Stimulated activated CD4-positive, alpha-beta T cell treated with anti-CD3 and anti-CD28 coated beads, Interleukin-15, amount 100 ng/mL, for 24 hours (primary cell): ENCODE data around the gene FIBCD1.

ENCODE experiments used
- DNase-seq: peaks from one replicate; pipeline ENCODE4 v3.0.0-alpha.2; 2020

FIBCD1 gene

DNA sequence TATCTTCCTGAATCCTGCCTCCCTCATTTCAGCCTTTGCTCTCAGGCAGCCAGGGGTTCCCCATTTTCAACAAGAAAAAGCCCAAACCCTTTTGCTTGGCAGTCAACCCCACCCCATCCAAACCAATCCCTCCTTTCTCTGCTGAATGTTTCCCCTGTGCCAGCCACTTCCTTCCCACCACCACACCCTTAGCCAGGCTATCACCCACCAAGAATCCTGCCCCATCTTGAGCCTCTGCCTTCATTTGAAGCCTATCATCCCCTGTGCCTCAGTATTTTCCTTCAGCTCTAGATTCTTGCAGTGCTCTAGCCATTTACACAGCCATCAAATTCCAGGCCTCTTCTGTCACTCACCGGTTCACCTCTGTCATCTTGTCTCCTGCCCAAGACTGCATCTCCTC, 15.3 kb upstream of the FIBCD1 start:
- DNase-seq = no peak

DNA sequence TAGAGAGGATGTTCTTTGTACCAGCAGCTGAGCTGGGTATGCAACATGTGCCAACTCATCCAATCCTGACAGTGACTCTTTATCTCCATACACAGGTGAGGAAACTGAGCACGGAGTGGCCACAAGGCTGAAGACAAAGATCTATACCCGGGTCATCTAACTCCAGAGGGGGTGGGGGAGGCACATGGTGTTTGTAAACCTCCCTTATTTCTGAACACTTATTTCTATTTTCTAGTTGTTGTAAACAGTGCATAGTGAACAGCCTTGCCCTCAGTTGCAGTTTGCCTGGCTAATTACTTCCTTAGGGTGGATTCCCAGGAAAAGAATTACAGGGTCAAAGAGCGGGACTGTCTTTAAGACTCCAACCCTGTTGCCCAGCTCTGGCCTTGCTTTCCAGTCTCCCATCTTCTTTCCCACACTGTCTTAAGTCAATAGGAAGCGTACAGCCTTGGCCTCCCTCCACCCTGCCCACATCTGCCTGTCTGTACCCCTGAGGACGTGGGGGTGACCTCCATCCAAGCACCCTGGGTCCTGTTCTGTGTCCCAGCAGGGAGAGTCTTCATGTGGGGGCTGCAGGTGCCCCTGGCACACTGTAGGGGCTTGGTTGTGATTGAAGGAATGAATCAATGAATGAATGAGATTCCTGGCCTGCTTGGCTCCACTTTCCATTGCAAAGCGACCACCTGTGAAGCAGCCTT, 13.2 kb upstream of the FIBCD1 start:
- DNase-seq = no peak

DNA sequence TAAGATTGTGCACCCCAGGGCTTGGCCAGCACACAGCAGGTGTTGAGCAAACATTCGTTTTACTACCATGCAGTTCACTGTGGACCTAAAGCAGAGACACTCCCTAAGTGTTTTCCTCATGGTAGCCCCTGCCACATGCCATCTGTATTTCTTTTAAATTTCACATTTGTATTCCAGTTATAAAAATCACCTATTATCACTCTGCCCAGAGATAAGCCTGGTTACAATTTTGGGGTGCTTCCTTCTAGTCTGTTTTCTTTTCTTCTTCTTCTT, 10.9 kb upstream of the FIBCD1 start:
- DNase-seq = no peak

DNA sequence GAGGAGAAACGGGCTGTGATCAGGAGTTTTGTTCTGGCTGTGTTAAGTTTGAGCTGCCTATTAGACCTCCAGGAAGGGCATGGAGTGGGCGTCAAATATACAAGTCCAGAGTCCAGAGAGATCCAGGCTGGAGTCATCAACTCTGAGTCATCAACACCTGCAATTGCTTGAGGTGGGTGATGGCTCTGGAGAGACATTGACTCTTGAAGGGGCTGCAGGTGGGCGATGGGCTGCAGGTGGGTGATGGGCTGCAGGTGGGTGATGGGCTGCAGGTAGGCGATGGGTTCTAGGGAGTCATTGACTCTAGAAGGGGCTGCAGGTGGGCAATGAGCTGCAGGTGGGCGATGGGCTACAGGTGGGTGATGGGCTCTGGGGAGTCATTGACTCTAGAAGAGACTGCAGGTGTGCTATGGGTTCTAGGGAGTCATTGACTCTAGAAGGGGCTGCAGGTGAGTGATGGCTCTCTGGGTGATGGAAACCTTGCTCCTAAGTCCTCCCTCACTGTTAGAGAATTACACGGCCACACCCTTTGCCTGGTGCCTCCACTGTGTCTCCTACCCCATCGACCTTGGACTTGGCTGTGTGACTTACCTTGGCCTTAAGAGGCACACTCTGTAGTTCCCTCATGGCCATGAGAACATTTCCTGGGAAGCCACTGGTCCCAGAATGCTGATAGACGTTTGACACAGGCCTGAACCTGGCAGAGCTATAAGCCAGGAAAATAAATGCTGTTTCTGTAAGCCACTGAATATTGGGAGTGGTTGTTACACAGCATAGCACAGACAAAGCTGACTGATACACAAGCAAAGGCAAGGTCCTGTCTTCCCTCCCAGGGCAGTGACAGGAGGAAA, 10.4 kb upstream of the FIBCD1 start:
- DNase-seq = no peak

DNA sequence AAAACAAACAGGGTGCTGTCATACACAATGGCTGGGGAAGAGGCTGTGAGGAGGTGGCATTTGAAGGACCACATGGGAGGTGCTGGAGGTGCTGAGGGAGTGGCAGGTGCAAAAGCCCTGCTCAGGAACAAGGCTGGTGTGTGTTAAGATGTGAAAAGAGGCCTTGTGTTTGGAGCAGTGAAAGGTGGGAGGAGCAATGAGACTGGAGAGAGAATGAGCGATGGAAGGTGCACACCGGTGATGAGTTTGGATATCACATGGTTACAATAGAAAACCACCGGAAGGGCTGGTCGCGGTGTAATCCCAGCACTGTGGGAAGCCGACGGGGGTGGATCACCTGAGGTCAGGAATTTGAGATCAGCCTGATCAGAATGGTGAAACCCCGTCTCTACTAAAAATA, 9.2 kb upstream of the FIBCD1 start:
- DNase-seq = no peak

DNA sequence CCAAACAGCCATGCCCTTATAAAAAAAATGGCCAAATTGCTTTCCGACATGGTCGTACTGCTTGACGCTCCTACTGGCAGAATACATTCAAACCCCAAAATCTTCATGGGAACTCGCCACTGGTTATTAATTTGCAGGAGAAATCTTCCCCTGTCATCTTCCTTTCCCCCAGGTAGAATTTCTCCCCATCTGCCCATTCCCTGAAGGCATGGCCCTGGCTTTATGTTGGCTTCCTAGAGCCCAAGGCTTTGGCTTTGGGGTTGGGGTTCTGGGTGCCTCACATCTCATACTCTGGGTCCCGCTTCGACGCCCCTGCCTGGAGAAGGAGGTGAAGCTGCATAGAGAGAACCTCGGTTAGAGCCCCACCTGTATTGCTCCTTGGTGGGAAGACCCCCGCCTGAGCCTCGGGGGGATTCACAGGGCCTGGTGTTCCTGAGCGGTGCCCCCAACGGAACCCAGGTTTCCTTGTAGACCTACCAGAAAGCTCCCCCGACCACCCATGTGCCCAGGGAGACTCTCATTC, 8.6 kb upstream of the FIBCD1 start:
- DNase-seq = no peak

DNA sequence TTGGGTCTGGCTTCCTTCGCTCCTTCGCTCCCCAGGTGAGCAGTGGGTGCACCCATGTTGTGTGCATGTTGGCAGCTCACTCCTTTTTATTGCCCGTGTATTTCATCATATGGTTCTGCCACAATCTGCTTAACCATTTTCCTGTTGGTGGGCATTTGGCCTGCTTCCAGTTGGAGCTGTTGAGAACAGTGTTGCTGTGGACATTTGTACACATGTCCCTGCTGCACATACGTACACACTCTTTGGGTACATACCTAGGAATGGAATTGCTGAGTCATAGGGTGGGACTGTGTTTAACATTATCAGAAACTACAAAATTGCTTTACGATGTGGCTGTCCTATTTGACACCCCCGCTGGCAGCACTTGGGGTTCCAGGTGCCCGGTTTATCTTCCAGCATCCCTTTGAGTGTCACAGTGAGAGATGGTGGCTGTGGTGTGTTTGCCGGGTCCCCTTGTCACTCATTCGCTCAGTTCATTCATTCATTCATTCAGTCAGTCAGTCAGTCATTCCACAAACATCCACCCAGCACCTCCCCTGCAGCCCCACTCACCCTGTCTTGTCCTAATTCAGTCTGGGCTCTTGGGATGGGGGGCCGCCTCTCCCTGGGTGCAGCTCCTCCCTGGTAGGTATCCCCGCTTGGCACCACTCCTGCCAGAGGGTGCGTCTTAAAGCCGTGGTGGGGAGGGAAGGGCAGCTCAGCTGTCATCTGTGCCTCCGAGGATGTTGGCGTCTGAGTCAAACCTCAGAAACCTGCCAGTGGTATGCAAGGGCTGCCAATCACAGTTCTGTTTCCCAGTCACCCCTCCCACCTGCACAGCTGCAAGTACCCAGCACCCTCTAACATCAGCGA, 7.9 kb upstream of the FIBCD1 start:
- no peak for DNase-seq

DNA sequence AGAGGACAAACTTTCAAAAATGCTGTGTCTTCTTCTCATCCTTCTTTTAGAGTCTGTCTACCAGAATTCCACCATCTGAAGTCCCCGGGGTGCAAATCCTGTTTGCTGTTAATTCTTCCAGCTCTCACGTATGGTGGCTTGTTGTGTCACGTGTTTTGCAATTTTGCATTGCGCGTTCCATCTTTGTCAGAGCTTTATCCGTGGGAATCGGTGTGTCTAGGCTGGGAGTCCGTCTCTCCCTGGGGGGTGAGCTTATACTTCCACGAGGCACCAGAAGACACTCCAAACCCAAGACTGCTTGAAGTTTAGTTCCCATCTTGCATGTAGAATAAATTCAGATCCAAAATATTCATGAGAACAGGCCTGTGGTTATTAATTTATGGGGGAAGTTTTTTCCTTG, 6.1 kb upstream of the FIBCD1 start:
- no peak for DNase-seq

DNA sequence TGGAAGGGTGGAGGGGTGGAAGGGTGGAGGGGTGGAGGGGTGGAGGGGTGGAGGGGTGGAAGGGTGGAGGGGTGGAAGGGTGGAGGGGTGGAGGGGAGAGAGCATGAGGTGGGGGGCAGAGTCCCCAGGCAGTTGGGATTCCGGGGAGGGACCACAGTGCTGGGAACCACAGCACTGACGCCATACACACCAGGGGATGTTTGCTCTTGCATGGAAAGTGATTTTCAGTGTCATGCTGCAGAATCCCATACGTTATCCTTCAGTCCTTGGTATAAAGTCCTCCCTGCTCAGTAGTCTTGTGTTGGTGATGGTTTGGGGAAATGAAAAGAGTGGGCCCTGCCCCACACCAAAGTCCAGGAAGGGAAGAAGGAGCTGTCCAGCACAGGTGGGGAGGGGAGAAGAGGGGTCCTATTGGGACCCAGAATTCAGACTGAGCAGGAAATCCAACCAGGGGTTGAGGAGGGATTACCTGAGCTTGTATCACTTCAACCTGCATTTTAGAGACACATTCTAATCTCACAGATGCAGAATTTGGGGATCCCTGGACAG, 5.5 kb upstream of the FIBCD1 start:
- DNase-seq = no peak

DNA sequence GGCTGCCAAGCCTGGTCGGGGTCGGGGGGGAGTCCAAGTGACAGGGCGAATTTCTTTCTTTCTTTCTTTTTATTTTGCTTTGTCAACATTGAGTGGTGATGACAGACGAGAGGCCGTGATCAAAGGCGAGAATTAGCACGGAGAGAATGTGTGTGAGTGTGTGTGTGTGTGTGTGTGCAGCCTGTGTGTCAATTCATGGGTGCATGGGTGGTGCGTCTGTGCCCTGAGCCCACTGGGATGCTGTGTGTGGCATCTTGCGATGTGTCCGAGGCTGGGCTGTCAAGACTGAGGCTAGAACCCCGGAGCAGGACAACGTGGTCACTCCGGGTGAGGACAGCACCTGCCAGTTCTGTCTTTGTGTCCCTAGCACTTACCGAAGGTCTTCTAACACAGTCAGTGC, 4.7 kb upstream of the FIBCD1 start:
- no peak for DNase-seq

DNA sequence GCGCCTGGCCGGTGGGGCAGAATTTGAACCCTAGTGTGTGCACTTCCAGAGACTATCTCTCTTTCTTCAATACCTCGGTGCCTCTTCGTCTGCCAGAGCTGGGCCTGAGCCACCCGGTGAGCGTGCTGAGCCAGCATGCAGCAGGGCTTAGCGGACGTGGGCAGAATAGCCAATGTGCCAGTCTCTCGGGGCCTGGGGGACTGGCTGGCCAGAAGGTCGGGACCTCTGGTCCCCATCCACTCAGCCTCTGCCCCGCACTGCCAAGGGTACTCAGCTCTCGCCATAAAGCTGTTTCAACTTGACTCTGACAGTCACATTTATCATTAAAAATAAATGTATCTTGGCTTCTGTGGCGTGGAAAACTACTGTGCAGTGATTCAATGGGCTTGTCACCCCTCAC, 4.2 kb upstream of the FIBCD1 start:
- DNase-seq = no peak

DNA sequence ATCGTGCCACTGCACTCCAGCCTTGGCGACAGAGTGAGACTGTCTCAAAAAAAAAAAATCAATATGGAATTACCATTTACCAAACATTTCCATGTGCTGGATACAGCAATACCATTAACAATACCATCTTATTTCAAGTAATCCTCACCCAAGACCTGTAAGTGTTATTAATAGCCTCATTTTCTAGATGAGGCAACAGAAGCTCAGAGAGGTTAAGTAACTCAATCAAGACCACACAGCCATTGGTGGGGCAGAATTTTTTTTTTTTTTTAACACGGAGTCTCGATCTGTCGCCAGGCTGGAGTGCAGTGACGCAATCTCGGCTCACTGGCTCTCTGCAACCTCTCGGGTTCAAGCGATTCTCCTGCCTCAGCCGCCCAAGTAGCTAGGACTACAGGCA, 3.6 kb upstream of the FIBCD1 start:
- DNase-seq = no peak

DNA sequence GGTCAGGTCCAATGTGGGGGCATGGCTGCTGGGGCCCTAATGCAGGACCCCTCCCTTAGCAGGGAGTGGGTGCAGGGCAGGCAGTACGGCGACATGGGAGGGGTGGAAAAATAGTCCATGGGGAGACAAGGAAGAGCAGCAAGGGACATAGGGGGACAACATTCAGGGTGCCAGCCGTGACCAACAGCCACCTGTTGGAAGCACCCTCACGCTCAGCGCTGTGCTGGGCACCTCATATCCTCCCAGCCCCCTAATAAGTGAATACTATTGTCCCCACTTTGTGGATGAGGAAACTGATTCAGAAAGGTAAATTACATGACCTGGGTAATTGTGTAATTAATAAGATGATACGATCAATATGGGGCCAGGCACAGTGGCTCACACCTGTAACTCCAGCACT, 3.0 kb upstream of the FIBCD1 start:
- no peak for DNase-seq

DNA sequence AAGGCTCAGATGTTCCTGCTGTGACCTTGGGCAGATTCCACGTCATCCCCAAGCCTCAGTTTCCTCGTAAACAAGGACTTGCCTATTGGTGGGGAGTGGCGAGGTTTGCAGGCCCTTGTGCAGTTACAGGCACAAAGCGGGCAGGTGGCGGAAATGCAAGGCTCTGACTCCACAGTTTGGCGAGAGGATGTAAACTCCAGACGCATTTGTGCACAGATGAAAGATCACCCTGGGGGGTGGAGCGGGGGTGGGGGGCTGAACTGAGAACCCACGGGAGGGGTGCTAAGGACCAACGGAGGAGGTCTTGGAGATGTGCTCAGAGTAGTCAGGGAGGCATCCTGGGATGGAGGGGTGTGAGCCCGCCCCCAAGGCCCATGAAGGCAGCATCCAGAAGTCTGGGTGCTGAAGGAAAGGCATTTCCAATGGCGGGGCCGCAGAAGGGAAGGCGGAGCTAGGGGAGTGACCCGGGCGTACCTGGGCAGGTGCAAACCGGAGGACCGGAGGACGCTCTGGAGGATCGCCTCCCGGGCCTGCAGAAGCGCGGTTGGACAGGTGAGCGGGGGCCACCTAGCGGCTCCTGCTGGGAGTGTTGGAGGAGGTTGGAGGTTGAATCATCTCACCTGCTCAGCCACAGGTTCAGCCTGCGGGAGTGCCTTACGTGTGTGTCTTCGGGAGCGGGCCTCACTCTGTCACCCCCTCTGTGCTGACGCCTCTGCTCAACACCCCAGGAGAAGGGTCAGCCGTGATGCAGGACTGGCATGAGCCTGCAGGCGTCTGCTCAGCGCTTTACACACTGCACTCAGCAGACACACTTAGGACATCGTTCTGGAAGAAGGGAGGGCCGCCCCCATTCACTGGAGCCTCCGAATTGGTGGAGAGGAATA, 1.9 kb upstream of the FIBCD1 start:
- peak; percentile 84 for DNase-seq

DNA sequence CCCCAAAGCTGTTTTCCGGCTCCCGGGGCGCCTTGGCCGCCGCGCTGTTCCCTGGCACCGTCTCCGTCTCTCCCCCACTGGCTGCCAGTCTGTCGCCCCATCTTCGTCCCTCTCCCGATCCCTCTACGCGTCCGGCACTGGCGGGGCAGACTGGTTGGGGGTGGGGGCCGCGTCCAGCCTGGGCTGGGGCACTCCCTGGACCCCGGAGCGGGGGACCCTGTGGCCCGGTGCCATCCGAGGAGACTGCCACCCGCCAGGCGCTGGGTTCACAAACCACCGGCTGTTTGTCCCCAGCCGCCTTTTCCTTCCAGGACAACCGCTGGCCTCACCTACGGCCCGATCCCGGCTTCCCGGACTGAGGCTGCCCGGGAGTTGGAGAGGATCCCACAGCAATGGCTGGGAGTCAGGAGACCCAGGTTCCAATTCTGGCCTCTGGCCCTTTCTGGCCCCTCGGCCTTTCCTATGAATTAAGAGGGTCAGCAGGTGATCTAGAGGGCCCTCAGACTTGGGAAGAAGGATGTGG, 1.0 kb upstream of the FIBCD1 start:
- peak; percentile 12 for DNase-seq

DNA sequence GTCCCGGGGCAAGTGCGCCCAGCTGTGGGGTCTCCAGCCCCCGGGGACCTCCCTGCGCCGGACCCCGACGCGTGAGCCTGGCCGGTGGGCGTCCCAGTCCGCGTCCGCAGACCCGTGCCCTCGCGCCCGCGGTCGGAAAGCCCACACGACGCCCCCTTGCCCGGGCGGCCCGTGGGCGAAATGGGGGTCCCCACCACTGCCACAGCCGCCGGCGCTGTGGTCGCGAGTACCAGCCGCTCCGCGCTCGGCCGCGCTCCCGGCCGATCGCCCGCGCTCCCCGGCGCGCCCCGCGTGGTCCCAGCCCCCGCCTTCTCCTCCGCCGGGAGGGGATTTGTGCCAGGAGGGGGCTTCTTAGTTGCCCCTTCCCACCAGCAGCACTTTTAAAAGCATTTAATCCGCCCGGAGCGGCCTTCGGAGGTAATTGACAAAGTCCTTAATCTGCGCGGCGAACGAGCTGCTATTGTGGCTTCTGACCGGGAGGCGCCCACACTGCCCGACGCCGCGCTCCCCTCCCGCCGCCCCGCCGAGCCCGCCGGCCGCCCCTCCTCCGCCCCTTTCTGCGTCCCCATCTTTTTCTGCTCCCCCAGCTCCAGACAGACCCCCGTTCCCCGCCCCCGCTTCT, 469 bp upstream of the FIBCD1 start:
- peak; percentile 28 for DNase-seq

DNA sequence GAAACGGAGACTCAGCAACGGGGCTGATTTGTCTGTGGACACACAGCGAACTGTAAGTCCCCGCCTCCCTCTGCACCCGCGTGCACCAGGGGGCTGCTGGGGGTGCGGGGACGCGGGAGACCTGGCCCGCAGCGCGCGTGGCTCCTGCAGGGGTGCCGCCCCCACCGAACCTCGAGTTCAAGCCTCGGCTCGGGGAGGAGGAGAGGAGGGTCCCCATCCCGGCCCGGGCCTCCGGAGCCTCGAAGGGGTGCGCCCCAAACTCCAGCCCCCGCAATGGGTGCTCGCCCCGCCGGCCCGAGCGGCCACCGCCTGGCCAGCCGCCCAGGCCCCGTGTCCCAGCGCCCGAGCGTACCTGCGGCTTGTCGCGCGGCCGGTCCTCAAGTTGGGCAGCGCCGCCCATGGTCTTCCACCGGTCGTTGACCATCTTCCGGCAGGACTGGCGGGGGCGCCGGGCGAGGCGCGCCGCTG, 829 bp downstream of the FIBCD1 start:
- no peak for DNase-seq

DNA sequence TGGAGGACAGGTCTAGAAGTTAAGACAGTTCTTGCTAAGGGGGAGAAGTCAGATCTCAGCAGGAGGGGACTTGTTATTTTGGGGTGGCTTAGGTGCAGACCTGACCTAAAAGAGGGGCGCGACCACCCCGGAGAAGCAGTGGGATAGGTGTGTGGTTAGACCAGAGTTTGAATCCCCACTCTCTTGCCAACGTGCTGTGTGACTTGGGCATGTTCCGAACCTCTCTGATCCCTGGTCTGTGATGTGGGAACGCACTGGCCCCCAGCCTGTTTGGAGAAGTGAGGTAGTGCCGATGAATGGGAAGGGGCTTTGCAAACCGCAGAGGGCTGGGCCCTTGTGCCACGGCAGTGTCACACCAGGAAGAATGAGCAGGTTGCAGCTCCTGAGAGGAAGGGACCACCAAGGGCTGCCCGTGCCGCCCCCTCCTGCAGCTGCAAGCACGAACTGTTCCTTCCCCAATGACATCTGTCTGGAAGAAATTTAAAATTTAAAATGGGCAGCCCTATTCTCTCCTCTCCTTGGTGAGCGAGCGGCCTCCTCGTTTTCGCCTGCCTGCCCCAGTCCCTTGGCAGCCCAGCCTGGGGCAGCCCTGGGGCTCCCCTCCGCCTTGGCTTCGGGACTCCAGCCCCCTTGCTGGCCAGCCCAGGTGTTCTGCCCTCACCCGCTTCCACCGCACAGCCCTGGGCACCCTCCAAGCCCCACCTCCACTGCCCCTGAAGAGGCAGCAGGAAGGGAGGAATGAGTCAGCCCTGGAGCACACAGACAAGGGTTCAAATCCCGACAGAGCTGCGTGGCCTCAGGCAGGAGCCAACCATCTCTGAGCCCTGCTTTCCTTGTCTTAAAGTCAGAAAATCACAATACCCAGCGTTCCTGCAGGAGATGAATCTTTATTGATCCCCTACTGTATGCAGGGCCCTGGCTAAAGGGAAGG, 1.6 kb downstream of the FIBCD1 start:
- DNase-seq = no peak

DNA sequence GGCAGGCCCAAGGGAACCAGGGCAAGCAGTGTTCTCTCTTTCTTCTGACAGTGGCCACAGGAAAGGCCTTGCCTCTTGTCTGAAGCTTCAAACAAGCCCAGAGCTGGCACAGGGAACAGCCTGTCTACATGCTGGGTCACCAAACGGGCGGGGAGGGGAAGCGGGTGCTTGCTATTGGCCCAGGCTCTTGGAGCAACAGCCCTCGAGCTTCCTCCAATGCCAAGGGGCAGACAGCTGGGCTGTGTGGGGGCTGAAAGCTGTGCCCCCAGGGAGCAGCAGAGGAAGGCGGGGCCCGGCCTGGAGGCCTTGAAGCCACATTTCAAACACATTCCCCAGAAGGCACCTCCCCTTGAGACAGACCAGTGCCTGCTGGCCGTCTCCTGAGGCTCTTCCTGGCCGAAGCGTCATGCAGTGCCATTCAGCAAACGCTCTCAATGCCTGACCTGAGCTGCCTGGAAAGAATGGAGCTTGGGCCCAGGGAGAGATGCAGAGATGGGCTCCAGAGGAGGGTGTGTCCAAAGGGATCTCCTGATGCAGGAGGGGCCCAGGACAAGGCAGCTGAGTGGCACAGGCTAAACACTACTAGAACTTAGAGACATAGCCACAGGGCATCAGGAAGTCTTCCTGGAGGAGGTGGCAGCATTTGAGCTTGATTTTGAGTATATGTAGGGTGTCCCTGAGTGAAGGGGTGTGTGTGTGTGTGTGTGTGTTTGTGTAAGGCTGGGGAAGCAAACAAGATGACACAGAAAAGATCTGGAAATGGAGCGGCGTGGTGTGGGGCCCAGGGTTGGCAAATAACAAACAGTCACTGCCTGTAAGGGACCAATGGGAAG, 2.5 kb downstream of the FIBCD1 start:
- DNase-seq = no peak
